Chondrocyte (in vitro differentiated cells): ENCODE measurements around the gene ALDH7A1. TPM values are rescaled to one million over a fixed set of nuclear protein-coding genes. Genes with fewer than 3 reads are reported as not detected.
"Not testable (repeated sequence)": the region's sequence is repeated elsewhere in the genome, so short reads cannot be mapped to it uniquely, and the experiment has no call there.

Experiments
- DNase-seq: peaks from one replicate; pipeline ENCODE4 v3.0.0; 2021; ENCODE audit warnings: mixed read lengths, low spot score
- H3K27ac Mint-ChIP-seq: one replicate; pipeline ENCODE4 v1.8.0; 2021; ENCODE audit warnings: mild to moderate bottlenecking, moderate library complexity, mixed read lengths; ENCODE audit not compliant: unreplicated experiment
- H3K27me3 Mint-ChIP-seq: 2 replicates; pipeline ENCODE4 v1.8.0; 2021; ENCODE audit warnings: low read depth, mixed read lengths
- H3K36me3 Mint-ChIP-seq: 2 replicates; pipeline ENCODE4 v1.8.0; 2021; ENCODE audit warnings: low read depth, mixed read lengths
- H3K4me1 Mint-ChIP-seq: 2 replicates; pipeline ENCODE4 v1.8.0; 2021; ENCODE audit warnings: low read depth, mild to moderate bottlenecking, mixed read lengths
- H3K4me3 Mint-ChIP-seq: one replicate; pipeline ENCODE4 v1.8.0; 2021; ENCODE audit warnings: mild to moderate bottlenecking, moderate library complexity, mixed read lengths; ENCODE audit not compliant: unreplicated experiment
- H3K9me3 Mint-ChIP-seq: 2 replicates; pipeline ENCODE4 v1.8.0; 2021; ENCODE audit warnings: low read depth, mixed read lengths
- total RNA-seq: library from RNA; stranded (reverse); gene quantifications from 3 replicates; pipeline ENCODE4 v1.2.1, GENCODE V29; 2021
- TF ChIP-seq, protein P1 (sequence below): fragments of 200-600 bp; sonication (generic); IDR thresholded peaks from 2 replicates; pipeline ENCODE4 v1.5.0; 2021; ENCODE audit warnings: antibody characterized with exemption, mild to moderate bottlenecking, moderate library complexity

ALDH7A1 gene
- total RNA-seq, 1 donor from 2014 or later: 54.0 TPM

GRCh38 chr5:126603402-126603991 is 8.5 kb upstream of the ALDH7A1 start:
- Mint-ChIP-seq H3K9me3 (no peaks in the 10 kb centered on the region), H3K4me3 (no peak overlapping the region), H3K4me1 (peaks cover 44% of the 10 kb centered on the region), H3K27me3 (no peaks in the 10 kb centered on the region), H3K27ac (peak overlapping the region; percentile 5), H3K36me3 (peaks cover 14% of the 10 kb centered on the region)
- no peak for DNase-seq
- TF ChIP-seq, protein P1, sequence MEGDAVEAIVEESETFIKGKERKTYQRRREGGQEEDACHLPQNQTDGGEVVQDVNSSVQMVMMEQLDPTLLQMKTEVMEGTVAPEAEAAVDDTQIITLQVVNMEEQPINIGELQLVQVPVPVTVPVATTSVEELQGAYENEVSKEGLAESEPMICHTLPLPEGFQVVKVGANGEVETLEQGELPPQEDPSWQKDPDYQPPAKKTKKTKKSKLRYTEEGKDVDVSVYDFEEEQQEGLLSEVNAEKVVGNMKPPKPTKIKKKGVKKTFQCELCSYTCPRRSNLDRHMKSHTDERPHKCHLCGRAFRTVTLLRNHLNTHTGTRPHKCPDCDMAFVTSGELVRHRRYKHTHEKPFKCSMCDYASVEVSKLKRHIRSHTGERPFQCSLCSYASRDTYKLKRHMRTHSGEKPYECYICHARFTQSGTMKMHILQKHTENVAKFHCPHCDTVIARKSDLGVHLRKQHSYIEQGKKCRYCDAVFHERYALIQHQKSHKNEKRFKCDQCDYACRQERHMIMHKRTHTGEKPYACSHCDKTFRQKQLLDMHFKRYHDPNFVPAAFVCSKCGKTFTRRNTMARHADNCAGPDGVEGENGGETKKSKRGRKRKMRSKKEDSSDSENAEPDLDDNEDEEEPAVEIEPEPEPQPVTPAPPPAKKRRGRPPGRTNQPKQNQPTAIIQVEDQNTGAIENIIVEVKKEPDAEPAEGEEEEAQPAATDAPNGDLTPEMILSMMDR: no peak

DNA sequence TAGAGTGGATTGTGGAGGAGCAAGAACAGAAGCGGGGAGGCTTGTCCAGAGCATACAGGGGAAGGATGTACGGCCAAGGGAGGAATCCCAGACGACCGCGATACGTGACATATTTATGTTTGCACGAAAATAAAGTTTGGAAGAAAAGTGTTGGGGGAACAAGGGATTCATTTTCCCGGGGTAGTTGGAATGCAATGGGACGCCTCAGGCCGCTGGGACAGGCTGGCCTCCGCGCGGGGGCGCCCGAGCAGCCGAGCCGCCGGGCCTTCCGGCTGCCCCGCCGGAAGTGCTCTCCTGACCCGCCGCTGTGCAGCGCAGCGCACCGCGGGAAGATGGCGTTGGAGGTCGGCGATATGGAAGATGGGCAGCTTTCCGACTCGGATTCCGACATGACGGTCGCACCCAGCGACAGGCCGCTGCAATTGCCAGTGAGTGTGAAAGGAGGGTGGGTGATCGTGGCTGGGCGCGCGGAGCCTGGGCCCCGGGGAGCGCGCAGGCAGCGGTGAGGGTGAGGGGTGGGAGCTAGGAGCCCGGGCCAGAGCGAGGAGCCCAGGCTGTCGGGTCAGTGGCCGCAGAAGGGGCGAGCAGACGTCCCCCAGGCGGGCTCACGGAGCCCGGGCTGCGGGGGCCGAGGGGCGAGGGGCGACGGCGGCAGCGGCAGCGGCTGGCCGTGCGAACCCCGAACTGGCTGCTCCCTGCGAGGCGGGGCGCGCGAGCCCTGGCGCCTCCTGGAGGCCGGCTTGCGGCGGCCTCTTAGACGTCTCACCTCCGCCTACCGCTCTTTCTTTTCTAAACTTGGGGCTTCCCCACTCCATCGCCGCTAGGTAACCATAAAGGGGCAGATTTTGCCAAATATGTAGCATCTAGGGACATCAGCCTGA is 5.9 kb upstream of the ALDH7A1 start, which contains the start of gene PHAX:
Gene PHAX (plus strand): TSS at position 317 of the 881 bp plus-strand sequence. CDS start 16 bp downstream, at position 333.
- TF ChIP-seq, protein P1: peak; percentile 81
- H3K4me1 Mint-ChIP-seq: peaks cover 36% of the 10 kb centered on the region
- DNase-seq: no peak
- no peaks in the 10 kb centered on the region for H3K9me3 Mint-ChIP-seq
- H3K4me3 Mint-ChIP-seq: peak within 1 kb of the TSS; percentile 94
- peaks cover 7% of the 10 kb centered on the region for H3K36me3 Mint-ChIP-seq
- peak within 1 kb of the TSS; percentile 96 for H3K27ac Mint-ChIP-seq
- H3K27me3 Mint-ChIP-seq: no peaks in the 10 kb centered on the region

GRCh38 chr5:126599971-126600630 is 5.1 kb upstream of the ALDH7A1 start:
- not testable (repeated sequence) for H3K9me3 Mint-ChIP-seq, H3K36me3 Mint-ChIP-seq, DNase-seq, H3K27me3 Mint-ChIP-seq
- peaks cover 32% of the 10 kb centered on the region for H3K4me1 Mint-ChIP-seq
- peak overlapping the region; percentile 94 for H3K4me3 Mint-ChIP-seq
- H3K27ac Mint-ChIP-seq: peak overlapping the region; percentile 84

DNA sequence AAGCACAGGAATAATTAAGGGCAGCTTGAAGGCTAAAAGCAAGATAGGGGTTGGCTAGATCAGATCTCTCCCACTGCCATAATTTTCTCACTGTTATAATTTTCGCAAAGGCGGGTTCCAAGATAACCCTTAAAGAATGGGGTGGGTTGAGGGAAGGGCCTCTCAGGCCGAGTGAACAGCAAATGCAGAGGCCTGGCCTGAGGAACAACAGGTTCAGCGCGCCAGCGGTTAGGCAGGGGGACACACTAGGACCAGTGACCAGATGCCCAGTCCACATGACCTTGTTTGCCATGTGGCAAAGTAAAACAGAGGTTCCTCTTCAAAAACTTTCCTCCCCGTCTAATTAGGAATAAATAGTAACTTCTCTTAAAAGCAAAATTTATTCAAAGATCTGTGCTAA is 4.5 kb upstream of the ALDH7A1 start:
- H3K27me3 Mint-ChIP-seq: no peaks in the 10 kb centered on the region
- H3K36me3 Mint-ChIP-seq: peaks cover 5% of the 10 kb centered on the region
- no peak for DNase-seq
- H3K4me3 Mint-ChIP-seq: no peak overlapping the region
- no peaks in the 10 kb centered on the region for H3K9me3 Mint-ChIP-seq
- TF ChIP-seq, protein P1: no peak
- H3K27ac Mint-ChIP-seq: no peak overlapping the region
- peaks cover 30% of the 10 kb centered on the region for H3K4me1 Mint-ChIP-seq

DNA sequence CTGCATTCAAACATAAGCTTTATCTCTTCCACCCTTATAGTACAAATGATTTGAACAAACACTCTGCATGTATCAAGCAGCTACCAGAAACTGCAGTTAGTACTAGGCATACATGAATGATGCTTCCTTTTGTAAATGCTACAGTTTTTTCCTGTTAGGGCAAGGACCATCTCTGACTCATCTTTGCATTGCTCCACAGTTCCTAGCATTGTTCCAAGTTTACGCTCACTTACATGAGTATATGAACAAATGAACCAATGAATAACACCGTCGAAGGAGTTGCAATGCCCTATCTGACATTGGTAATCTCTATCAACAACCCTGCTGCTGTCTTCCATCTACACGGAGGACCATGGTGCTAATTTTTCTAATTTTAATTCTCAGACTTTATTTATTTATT is 2.1 kb upstream of the ALDH7A1 start:
- Mint-ChIP-seq H3K27ac (no peak overlapping the region), H3K4me3 (no peak overlapping the region), H3K27me3 (no peaks in the 10 kb centered on the region), H3K4me1 (peaks cover 38% of the 10 kb centered on the region), H3K9me3 (no peaks in the 10 kb centered on the region), H3K36me3 (no peaks in the 10 kb centered on the region)
- no peak for DNase-seq
- TF ChIP-seq, protein P1: no peak
